Thymus (tissue), 11 donors: Measurements from ENCODE around the gene DDA1. TPM values are rescaled to one million over a fixed set of nuclear protein-coding genes. Genes with fewer than 3 reads are reported as not detected.
"Not testable (repeated sequence)": the region's sequence is repeated elsewhere in the genome, so short reads cannot be mapped to it uniquely, and the experiment has no call there.

ENCODE experiments used
- DNase-seq, 9 donors: peaks; one replicate each; pipeline ENCODE4 v3.0.0-alpha.2; 2013; ENCODE audit warnings: low spot score in 9 of 9, low read depth in 6 of 9, missing footprints in 1 of 9
- H3K27ac ChIP-seq, 2 donors: one replicate each; pipeline ENCODE4 v1.5.1; 2013; ENCODE audit warnings: control low read depth in 1 of 2, low read depth in 1 of 2, low read length in 1 of 2, mild to moderate bottlenecking in 1 of 2, moderate library complexity in 1 of 2
- H3K27me3 ChIP-seq, 2 donors: one replicate each; pipeline ENCODE4 v1.5.1; 2013; ENCODE audit warnings: low read length in 1 of 2; ENCODE audit not compliant: control insufficient read depth in 2 of 2, insufficient read depth in 1 of 2
- H3K36me3 ChIP-seq, 2 donors: one replicate each; pipeline ENCODE4 v1.5.1; 2013; ENCODE audit warnings: low read length in 1 of 2, mild to moderate bottlenecking in 1 of 2, moderate library complexity in 1 of 2; ENCODE audit not compliant: control insufficient read depth in 2 of 2, insufficient read depth in 2 of 2
- H3K4me1 ChIP-seq, 2 donors: one replicate each; pipeline ENCODE4 v1.5.1; 2013; ENCODE audit warnings: low read length in 2 of 2; ENCODE audit not compliant: control insufficient read depth in 2 of 2, insufficient read depth in 2 of 2
- H3K4me3 ChIP-seq, 2 donors: one replicate each; pipeline ENCODE4 v1.5.1; 2013; ENCODE audit warnings: low read length in 2 of 2, control low read depth in 1 of 2, mild to moderate bottlenecking in 1 of 2
- H3K9me3 ChIP-seq, 2 donors: one replicate each; pipeline ENCODE4 v1.5.1; 2013; ENCODE audit warnings: low read length in 1 of 2, mild to moderate bottlenecking in 1 of 2; ENCODE audit not compliant: control insufficient read depth in 2 of 2, insufficient read depth in 1 of 2
- WGBS: extraction: QIAGEN DNeasy Blood & Tissue Kit; methylation state at CpG from one replicate; pipeline ENCODE4 v1.1.7; 2013; 5-methylcytosine and 5-hydroxymethylcytosine counted together
- polyA plus RNA-seq: library from polyadenylated mRNA; stranded (reverse); fragments of 200-250 nt; gene quantifications from one replicate; pipeline ENCODE4 v1.2.3, GENCODE V29; 2013
- total RNA-seq: library from RNA; stranded (reverse); fragments of 120-200 nt; gene quantifications from one replicate; pipeline ENCODE4 v1.2.4, GENCODE V29; 2013
- donor health status: healthy.

DDA1 gene
- total and polyA plus RNA-seq, 2 donors, result 23.5 to 51.7 TPM

- Histone ChIP-seq H3K27ac (no peak overlapping the region), H3K4me3 (no peak overlapping the region), H3K4me1 (no peaks in the 10 kb centered on the region), H3K27me3 (no peaks in the 10 kb centered on the region), H3K36me3 (no peaks in the 10 kb centered on the region), H3K9me3 (no peaks in the 10 kb centered on the region)
- no peak for DNase-seq
- 94% methylated on average over 7 of the region's 7 CpGs for WGBS
These were observed 49.0 kb downstream of the DDA1 start for GRCh38 chr19:17358395-17358794.

DNA sequence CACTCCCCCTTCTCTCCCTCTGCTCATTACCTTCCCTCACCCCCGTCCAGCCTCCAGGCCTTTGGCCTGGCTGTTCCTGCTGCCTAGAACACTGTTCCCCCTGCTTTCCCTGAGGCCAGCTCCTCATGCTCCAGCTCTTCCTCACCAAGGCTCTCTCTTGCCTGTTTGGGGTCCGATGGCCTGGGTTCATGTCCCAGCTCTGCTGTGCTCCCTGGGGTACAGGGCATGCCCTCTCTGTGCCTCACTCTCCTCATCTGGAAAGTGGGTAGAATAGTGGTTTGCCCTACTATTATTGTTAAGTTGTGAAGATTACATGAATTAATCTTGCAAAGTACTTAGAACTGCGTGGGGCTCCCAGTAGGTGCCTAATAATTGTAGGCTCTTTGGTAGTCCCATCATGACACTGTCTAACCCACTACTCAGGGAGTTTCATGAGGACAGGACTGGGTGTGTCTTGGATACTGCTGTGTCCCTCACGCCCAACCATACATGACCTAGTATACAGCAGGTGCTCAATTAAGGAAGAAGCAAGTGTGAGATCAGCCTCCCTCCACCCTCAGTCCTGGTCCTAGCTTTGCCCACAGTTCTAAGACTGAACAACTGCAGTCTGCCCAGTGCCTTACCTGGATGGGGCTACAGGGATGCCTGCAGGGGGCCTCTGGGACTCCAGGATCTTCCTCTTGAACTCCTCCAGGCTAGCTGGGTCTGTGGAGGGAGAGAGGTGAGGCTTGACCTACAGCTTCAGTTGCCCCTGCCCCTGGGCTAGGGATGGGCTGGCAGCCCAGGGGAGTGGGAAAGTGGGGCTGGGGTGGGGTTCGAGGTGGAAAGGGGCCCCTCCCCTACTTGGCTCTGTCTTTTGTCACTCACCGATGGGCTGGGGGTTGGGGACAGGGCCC lies 50.8 kb downstream of the DDA1 start:
- 94% methylated on average over 6 of the region's 6 CpGs for WGBS
- no peaks in the 10 kb centered on the region for H3K9me3 ChIP-seq
- no peaks in the 10 kb centered on the region for H3K36me3 ChIP-seq
- no peaks in the 10 kb centered on the region for H3K4me1 ChIP-seq
- H3K27me3 ChIP-seq, result no peaks in the 10 kb centered on the region
- no peak for DNase-seq
- H3K4me3 ChIP-seq, result no peak overlapping the region
- H3K27ac ChIP-seq, result no peak overlapping the region

GRCh38 chr19:17363852-17364605 lies 54.7 kb downstream of the DDA1 start:
- H3K27ac ChIP-seq, result not testable (repeated sequence)

GRCh38 chr19:17365361-17365760 lies 56.0 kb downstream of the DDA1 start:
- Histone ChIP-seq H3K9me3 (no peaks in the 10 kb centered on the region), H3K36me3 (no peaks in the 10 kb centered on the region), H3K4me3 (no peak overlapping the region), H3K4me1 (peaks cover 0 to 3% of the 10 kb centered on the region in 2 donors), H3K27me3 (no peaks in the 10 kb centered on the region), H3K27ac (no peak overlapping the region)
- no peak for DNase-seq
- 98% methylated on average over 22 of the region's 22 CpGs for WGBS

More at GRCh38 chr19:17363852-17364605, 54.7 kb downstream of the DDA1 start:
- not testable (repeated sequence) for H3K36me3 ChIP-seq, H3K27me3 ChIP-seq, H3K9me3 ChIP-seq, H3K4me1 ChIP-seq, DNase-seq, H3K4me3 ChIP-seq
- WGBS, result 98% methylated on average over 20 of the region's 20 CpGs

- Histone ChIP-seq H3K27me3 (no peaks in the 10 kb centered on the region), H3K4me3 (no peak overlapping the region), H3K36me3 (no peaks in the 10 kb centered on the region), H3K27ac (peak overlapping the region in 1 of 2 donors; percentile 42), H3K4me1 (peaks cover 0 to 4% of the 10 kb centered on the region in 2 donors), H3K9me3 (no peaks in the 10 kb centered on the region)
- WGBS, result 8% methylated on average over 8 of the region's 8 CpGs
- DNase-seq, result peak in 1 of 9 donors; percentile 27
These were observed 60.7 kb downstream of the DDA1 start for GRCh38 chr19:17370026-17370587.

Other genes starting within 250 kb of the DDA1 start
- gene HAUS8, start 234.1 kb upstream of the DDA1 start, total RNA-seq, result 12.8 TPM
- 19.5 TPM for gene HAUS8, start 234.1 kb upstream of the DDA1 start, polyA plus RNA-seq
- gene MYO9B, start 233.8 kb upstream of the DDA1 start, total RNA-seq, result 28.2 TPM
- 103 TPM for gene MYO9B, start 233.8 kb upstream of the DDA1 start, polyA plus RNA-seq
- gene USE1, start 94.2 kb upstream of the DDA1 start, total RNA-seq, result 21.3 TPM
- 52.9 TPM for gene USE1, start 94.2 kb upstream of the DDA1 start, polyA plus RNA-seq
- 6.2 TPM for gene OCEL1, start 83.3 kb upstream of the DDA1 start, total RNA-seq
- gene OCEL1, start 83.3 kb upstream of the DDA1 start, polyA plus RNA-seq, result 24.8 TPM
- gene NR2F6, start 63.6 kb upstream of the DDA1 start, total RNA-seq, result 9.4 TPM
- 15.0 TPM for gene NR2F6, start 63.6 kb upstream of the DDA1 start, polyA plus RNA-seq
- 0.76 TPM for gene USHBP1, start 44.8 kb upstream of the DDA1 start, total RNA-seq
- 4.4 TPM for gene USHBP1, start 44.8 kb upstream of the DDA1 start, polyA plus RNA-seq
- gene BABAM1, start 42.1 kb upstream of the DDA1 start, total RNA-seq, result 97.0 TPM
- 94.4 TPM for gene BABAM1, start 42.1 kb upstream of the DDA1 start, polyA plus RNA-seq
- 1.6 TPM for gene ANKLE1, start 27.7 kb upstream of the DDA1 start, total RNA-seq
- 0.64 TPM for gene ANKLE1, start 27.7 kb upstream of the DDA1 start, polyA plus RNA-seq
- gene ABHD8, start 6.1 kb upstream of the DDA1 start, total RNA-seq, result 9.7 TPM
- gene ABHD8, start 6.1 kb upstream of the DDA1 start, polyA plus RNA-seq, result 10.3 TPM
- gene MRPL34, start 3.7 kb upstream of the DDA1 start, total RNA-seq, result 78.3 TPM
- gene MRPL34, start 3.7 kb upstream of the DDA1 start, polyA plus RNA-seq, result 123 TPM
- gene ANO8, start 25.3 kb downstream of the DDA1 start, total RNA-seq, result 2.2 TPM
- gene ANO8, start 25.3 kb downstream of the DDA1 start, polyA plus RNA-seq, result 13.5 TPM
- gene GTPBP3, start 28.0 kb downstream of the DDA1 start, total RNA-seq, result 8.9 TPM
- 17.4 TPM for gene GTPBP3, start 28.0 kb downstream of the DDA1 start, polyA plus RNA-seq
- 11.7 TPM for gene PLVAP, start 67.8 kb downstream of the DDA1 start, total RNA-seq
- 57.1 TPM for gene PLVAP, start 67.8 kb downstream of the DDA1 start, polyA plus RNA-seq
- gene CCDC194, start 84.6 kb downstream of the DDA1 start, total RNA-seq, result 0.28 TPM
- 0.55 TPM for gene CCDC194, start 84.6 kb downstream of the DDA1 start, polyA plus RNA-seq
- 107 TPM for gene BST2, start 96.1 kb downstream of the DDA1 start, total RNA-seq
- gene BST2, start 96.1 kb downstream of the DDA1 start, polyA plus RNA-seq, result 221 TPM
- 27.8 TPM for gene MVB12A, start 110.5 kb downstream of the DDA1 start, total RNA-seq
- gene MVB12A, start 110.5 kb downstream of the DDA1 start, polyA plus RNA-seq, result 56.8 TPM
- gene TMEM221, start 139.1 kb downstream of the DDA1 start, total RNA-seq, result 0.19 TPM
- gene TMEM221, start 139.1 kb downstream of the DDA1 start, polyA plus RNA-seq, result 3.2 TPM
- not detected for gene NXNL1, start 151.4 kb downstream of the DDA1 start, total RNA-seq
- not detected for gene NXNL1, start 151.4 kb downstream of the DDA1 start, polyA plus RNA-seq
- 2.0 TPM for gene SLC27A1, start 161.0 kb downstream of the DDA1 start, total RNA-seq
- 11.9 TPM for gene SLC27A1, start 161.0 kb downstream of the DDA1 start, polyA plus RNA-seq
- 62.6 TPM for gene PGLS, start 202.1 kb downstream of the DDA1 start, total RNA-seq
- gene PGLS, start 202.1 kb downstream of the DDA1 start, polyA plus RNA-seq, result 73.5 TPM
- 22.3 TPM for gene COLGALT1, start 246.1 kb downstream of the DDA1 start, total RNA-seq
- 69.5 TPM for gene COLGALT1, start 246.1 kb downstream of the DDA1 start, polyA plus RNA-seq